Brain pericyte (primary cell): ENCODE data around the gene CTDSPL.
"Not testable (repeated sequence)": the region's sequence is repeated elsewhere in the genome, so short reads cannot be mapped to it uniquely, and the experiment has no call there.

Source experiments
- DNase-seq: peaks from one replicate; pipeline ENCODE4 v3.0.0-alpha.2; 2012; ENCODE audit warnings: low read depth, low spot score

The CTDSPL gene

GRCh38 chr3:38017445-38018295 is 156.0 kb downstream of the CTDSPL start:
- DNase-seq: no peak

GRCh38 chr3:38018296-38019266 is 156.9 kb downstream of the CTDSPL start:
- no peak for DNase-seq

GRCh38 chr3:38019658-38020341 is 158.1 kb downstream of the CTDSPL start:
- DNase-seq: no peak

GRCh38 chr3:38020342-38020726 is 158.7 kb downstream of the CTDSPL start:
- DNase-seq: no peak

GRCh38 chr3:38021196-38021595 is 159.5 kb downstream of the CTDSPL start:
- no peak for DNase-seq

- no peak for DNase-seq
Observed at GRCh38 chr3:38022301-38022700, 160.6 kb downstream of the CTDSPL start.

GRCh38 chr3:38022896-38023709 is 161.4 kb downstream of the CTDSPL start:
- no peak for DNase-seq

GRCh38 chr3:38026856-38027255 is 165.2 kb downstream of the CTDSPL start:
- no peak for DNase-seq

GRCh38 chr3:38027466-38028465 is 166.1 kb downstream of the CTDSPL start:
- DNase-seq: no peak

- no peak for DNase-seq
Observed at GRCh38 chr3:38028621-38029361, 167.1 kb downstream of the CTDSPL start.

- no peak for DNase-seq
Observed at GRCh38 chr3:38029400-38030125, 167.9 kb downstream of the CTDSPL start, which contains the start of gene PLCD1. TSS of gene PLCD1 (minus strand) at chr3:38029642. CDS start at chr3:38029539, 103 bp downstream.

GRCh38 chr3:38030126-38031021 is 168.7 kb downstream of the CTDSPL start:
- no peak for DNase-seq

- no peak for DNase-seq
Observed at GRCh38 chr3:38031022-38031994, 169.6 kb downstream of the CTDSPL start.

GRCh38 chr3:38032328-38032865 is 170.7 kb downstream of the CTDSPL start:
- no peak for DNase-seq

GRCh38 chr3:38033586-38033985 is 171.9 kb downstream of the CTDSPL start:
- not testable (repeated sequence) for DNase-seq
